Pancreas (tissue), 10 donors: ENCODE data around the gene BCAS3. TPM values are rescaled to one million over a fixed set of nuclear protein-coding genes. Genes with fewer than 3 reads are reported as not detected.
A peak's percentile ranks its signal among the peaks of the same experiment; 100 is the strongest.

Source experiments
- ATAC-seq, 4 donors: fragments of 200-7000 bp; cut with Tn5 transposase; one replicate each; pipeline versions ENCODE4 v1.8.0 to v1.9.1; 2020; ENCODE audit warnings: mild to moderate bottlenecking in 4 of 4, moderate library complexity in 4 of 4
- DNase-seq, 6 donors: peaks; one replicate each; pipeline ENCODE4 v3.0.0-alpha.2; 2020
- FAIRE-seq: peaks from 2 replicates; lab custom pipeline; 2012; peaks lifted over from hg19 to GRCh38; lab: Jason Lieb, UNC
- H3K27ac ChIP-seq, 4 donors: fragments of 200-600 bp; sonication (generic); 1 replicate in 3 of 4; 2 replicates in 1 of 4; pipeline versions ENCODE4 v1.5.0 to v1.8.0; 2020
- H3K27me3 ChIP-seq, 4 donors: fragments of 200-600 bp; one replicate each; pipeline ENCODE4 v1.8.0; 2021
- H3K36me3 ChIP-seq, 3 donors: fragments of 200-600 bp; sonication (generic) in 1 of 3; one replicate each; pipeline versions ENCODE4 v1.5.0 to v1.8.0; 2020 to 2021
- H3K4me1 ChIP-seq, 3 donors: fragments of 200-600 bp; one replicate each; pipeline ENCODE4 v1.8.0; 2021
- H3K4me3 ChIP-seq, 4 donors: fragments of 200-600 bp; sonication (generic) in 2 of 4; one replicate each; pipeline versions ENCODE4 v1.5.0 to v1.8.0; 2020 to 2021
- H3K9me3 ChIP-seq, 4 donors: fragments of 200-600 bp; one replicate each; pipeline ENCODE4 v1.8.0; 2021
- CTCF ChIP-seq, 4 donors: fragments of 200-600 bp; sonication (generic) in 3 of 4; IDR thresholded peaks; one replicate each; pipeline versions ENCODE4 v1.5.0 to v1.8.0; 2021; ENCODE audit warnings: antibody characterized with exemption in 4 of 4
- WGBS, 2 donors: extraction: QIAGEN DNeasy Blood & Tissue Kit; methylation state at CpG; one replicate each; pipeline ENCODE4 v1.1.7; 2013; 5-methylcytosine and 5-hydroxymethylcytosine counted together
- intact Hi-C, 3 donors: fragments of 100-400 bp; cut with DNase I; formaldehyde crosslinking; loops; one replicate each; pipeline versions ENCODE4 v1.11.1 to v1.14.2; 2022
- polyA plus RNA-seq, 2 donors: library from polyadenylated mRNA; stranded (reverse); fragments of 200-250 nt; gene quantifications; one replicate each; pipeline ENCODE4 v1.2.3, GENCODE V29; 2013
- total RNA-seq, 6 donors: library from RNA; stranded (reverse); fragmentation: NEBNext Ultra II Directional in 4 of 6; extraction: Animal tissue kit (Norgen Biotek cat#: 25700) in 4 of 6; gene quantifications; one replicate each; pipeline versions ENCODE4 v1.2.1 to v1.2.4, GENCODE V29; 2021 to 2023
- donor health status: healthy with polysubstance abuse.
- donor health status: DM: no; HTN: no; CAD: no; lungs with moderate emphysema.
- donor health status: DM: no; HTN: no; CAD: no.
- donor health status: control.
- donor health status: control.
- donor health status: Bipolar disorder and iron deficiency.
- donor health status: DM: yes; HTN: yes; CAD: no.
- donor health status: DM: no; HTN: no; CAD: no.
- donor health status: DM: no; HTN: no; CAD: no.
- donor health status: DM: yes; HTN: yes; CAD: no.

Gene BCAS3
- total and polyA plus RNA-seq, 8 donors = 4.6 to 27.7 (median 13.2) TPM

- Histone ChIP-seq H3K4me3 (no peak overlapping the region), H3K4me1 (no peaks in the 10 kb centered on the region), H3K36me3 (no peaks in the 10 kb centered on the region), H3K27me3 (no peaks in the 10 kb centered on the region), H3K9me3 (no peaks in the 10 kb centered on the region), H3K27ac (no peak overlapping the region)
- 94 to 97% methylated on average over 4 of the region's 4 CpGs for WGBS, 2 donors
- DNase-seq (peak in 1 of 6 donors; percentile 29), FAIRE-seq (no peak), ATAC-seq (no peak)
- TF ChIP-seq CTCF (IDR thresholded peaks at IDR 0.05) = no peak
- intact Hi-C loops = no loop called here
Measured at GRCh38 chr17:60899115-60899514, 221.5 kb downstream of the BCAS3 start.

- Histone ChIP-seq H3K9me3 (no peaks in the 10 kb centered on the region), H3K27ac (no peak overlapping the region), H3K27me3 (no peaks in the 10 kb centered on the region), H3K4me3 (no peak overlapping the region), H3K36me3 (no peaks in the 10 kb centered on the region), H3K4me1 (no peaks in the 10 kb centered on the region)
- WGBS, 2 donors = 84 to 94% methylated on average over 3 of the region's 3 CpGs
- FAIRE-seq = no peak
- DNase-seq = no peak
- intact Hi-C loops = no loop called here
- ATAC-seq = no peak
- TF ChIP-seq CTCF (IDR thresholded peaks at IDR 0.05) = no peak
Measured at GRCh38 chr17:60900688-60901087, 223.0 kb downstream of the BCAS3 start.

- intact Hi-C loops = no loop called here
- no peak for FAIRE-seq
- Histone ChIP-seq H3K4me1 (no peaks in the 10 kb centered on the region), H3K36me3 (no peaks in the 10 kb centered on the region), H3K27ac (no peak overlapping the region), H3K27me3 (no peaks in the 10 kb centered on the region), H3K9me3 (no peaks in the 10 kb centered on the region), H3K4me3 (no peak overlapping the region)
- DNase-seq = no peak
- TF ChIP-seq CTCF (IDR thresholded peaks at IDR 0.05) = no peak
- no peak for ATAC-seq
Measured at GRCh38 chr17:60901242-60901641, 223.6 kb downstream of the BCAS3 start.

GRCh38 chr17:60901806-60902205 is 224.2 kb downstream of the BCAS3 start:
- 88 to 91% methylated on average over 2 of the region's 2 CpGs for WGBS, 2 donors
- Histone ChIP-seq H3K27me3 (no peaks in the 10 kb centered on the region), H3K36me3 (no peaks in the 10 kb centered on the region), H3K27ac (no peak overlapping the region), H3K4me3 (no peak overlapping the region), H3K4me1 (no peaks in the 10 kb centered on the region), H3K9me3 (no peaks in the 10 kb centered on the region)
- intact Hi-C loops = no loop called here
- TF ChIP-seq CTCF (IDR thresholded peaks at IDR 0.05) = no peak
- FAIRE-seq (no peak), DNase-seq (no peak), ATAC-seq (no peak)

DNA sequence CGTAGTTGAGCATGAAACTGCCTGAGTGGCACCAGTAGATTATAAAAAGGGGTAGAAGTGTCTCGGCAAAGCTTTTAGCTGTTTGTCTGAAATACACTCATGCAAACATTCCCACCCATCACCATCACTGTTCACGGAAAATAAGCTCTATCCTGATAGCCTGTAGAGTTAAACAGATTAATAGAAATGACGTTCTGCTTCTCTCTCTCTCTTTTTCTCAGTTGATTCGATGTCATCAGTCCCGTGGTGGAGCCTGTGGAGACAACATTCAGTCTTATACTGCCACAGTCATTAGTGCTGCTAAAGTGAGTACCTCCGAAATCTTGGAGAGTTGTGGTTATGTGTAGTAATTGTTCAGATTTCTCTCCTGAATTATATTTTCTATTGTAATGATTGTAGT is 224.7 kb downstream of the BCAS3 start:
- FAIRE-seq (no peak), DNase-seq (no peak)
- no peak for TF ChIP-seq CTCF (IDR thresholded peaks at IDR 0.05)

More for the DNA sequence above, 224.7 kb downstream of the BCAS3 start:
- no peaks in the 10 kb centered on the region for H3K27me3 ChIP-seq
- ATAC-seq = no peak
- no peaks in the 10 kb centered on the region for H3K9me3 ChIP-seq
- no peak overlapping the region for H3K4me3 ChIP-seq
- intact Hi-C loops = no loop called here
- WGBS, 2 donors = 79 to 87% methylated on average over 7 of the region's 7 CpGs
- H3K4me1 ChIP-seq = no peaks in the 10 kb centered on the region
- no peaks in the 10 kb centered on the region for H3K36me3 ChIP-seq
- H3K27ac ChIP-seq = no peak overlapping the region
